NCI-H1436 (cell line): ENCODE data around the gene USP48.
A peak's percentile ranks its signal among the peaks of the same experiment; 100 is the strongest.
"Not testable (repeated sequence)": the region's sequence is repeated elsewhere in the genome, so short reads cannot be mapped to it uniquely, and the experiment has no call there.

Experiments used
- DNase-seq: peaks from one replicate; lab custom pipeline; 2025; lab: John Stamatoyannopoulos, UW

Gene USP48

DNA sequence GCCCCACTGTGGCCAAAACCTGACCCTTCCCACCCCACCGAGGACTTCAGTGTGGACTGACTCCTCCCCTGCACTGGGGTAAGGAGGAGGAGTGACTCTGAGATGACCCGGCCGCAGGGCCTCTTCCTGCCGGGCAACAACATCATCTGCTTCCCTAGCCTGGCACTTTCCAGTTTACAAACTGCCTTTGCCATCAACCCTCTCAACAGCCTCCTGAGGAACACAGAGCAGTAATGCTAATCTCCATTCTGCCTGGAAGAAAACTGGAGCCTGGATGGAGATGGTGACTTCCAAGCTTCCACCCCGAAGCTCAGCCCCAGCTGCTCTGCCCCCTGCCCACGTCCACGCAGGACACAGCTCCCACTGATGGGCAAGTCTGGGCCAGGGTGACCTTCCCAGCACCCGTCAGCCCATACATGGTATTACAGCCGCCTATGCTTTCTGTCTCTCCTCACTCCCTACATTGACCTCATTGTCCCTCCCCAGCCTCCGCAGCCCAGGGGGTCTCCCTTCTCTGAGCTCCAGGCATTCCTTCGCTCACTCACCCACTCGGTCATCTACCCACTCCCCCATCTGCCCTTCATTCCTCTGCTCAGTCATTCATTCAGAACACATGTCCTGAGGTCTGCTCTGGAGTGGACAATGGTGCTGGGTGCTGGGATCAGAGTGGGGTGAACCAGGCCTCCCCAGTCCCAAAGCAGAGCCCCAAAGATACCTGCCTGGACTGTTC, 148.0 kb downstream of the USP48 start:
- no peak for DNase-seq

DNA sequence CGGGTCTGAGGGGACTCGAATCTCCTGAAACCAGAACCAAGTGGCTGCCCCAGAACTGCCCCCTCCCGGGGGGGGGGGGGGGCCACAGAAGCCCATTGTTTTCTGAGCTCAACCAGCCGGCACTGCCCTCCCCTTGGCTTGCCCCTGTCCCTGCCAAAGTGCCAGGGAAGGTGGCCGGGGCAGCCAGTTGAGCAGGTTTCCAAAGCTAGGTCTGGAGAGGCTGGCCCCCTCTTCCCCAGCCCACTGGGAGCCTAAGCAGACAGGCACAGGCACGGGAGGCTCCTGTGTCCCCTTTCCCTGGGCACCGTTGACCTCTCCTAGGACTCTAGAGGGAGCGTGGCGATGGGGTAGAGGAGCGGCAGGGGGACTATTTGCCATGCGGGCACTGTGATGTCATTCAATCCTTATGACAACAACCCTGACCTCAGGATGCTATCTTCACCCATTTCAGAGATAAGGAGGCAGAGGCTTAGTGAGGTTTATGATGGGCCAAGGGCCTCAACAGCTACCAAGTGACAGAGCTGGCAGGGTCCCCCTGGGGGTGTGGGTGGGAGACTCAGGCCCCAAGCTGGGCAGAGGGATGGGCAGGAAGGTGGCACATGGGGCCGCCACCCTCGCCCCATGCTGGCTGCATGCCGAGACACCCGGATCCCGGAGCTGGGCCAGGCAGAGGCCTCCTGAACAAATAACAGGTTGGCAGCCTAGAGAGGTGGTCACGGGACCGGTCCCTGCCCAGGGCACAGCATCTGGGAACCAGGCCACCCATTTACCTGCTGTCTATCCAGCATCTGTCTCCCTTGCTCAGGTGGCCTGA, 148.8 kb downstream of the USP48 start:
- no peak for DNase-seq

DNA sequence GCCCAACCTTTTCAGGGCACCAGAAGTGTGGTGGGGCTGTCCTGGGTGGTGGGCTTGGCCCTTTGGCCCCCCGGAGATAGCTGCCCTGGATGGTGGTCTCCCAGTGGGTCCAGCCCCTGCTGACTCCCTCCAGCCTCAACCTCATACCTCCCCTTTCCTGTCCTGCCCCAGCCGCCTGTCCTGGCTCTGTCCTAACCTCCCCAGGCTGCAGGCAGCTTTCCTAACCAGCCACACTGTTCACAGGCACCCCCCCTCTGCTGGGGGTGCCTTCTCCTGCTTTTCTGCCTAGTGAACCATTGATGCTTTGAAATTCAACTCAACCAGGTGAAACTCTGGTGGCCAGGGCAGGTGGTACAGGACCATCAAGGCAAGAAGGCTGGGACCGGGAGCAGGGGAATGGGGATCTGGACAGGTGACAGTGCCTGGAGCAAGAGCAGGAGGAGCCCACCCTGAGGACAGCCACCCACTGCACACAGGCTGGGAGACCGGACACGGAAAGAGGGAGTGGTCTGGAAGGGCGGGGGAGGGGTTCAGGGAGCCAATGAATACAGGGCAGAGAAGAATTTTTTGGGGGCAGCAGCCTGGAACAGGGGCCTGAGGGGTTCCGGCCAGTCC, 149.7 kb downstream of the USP48 start:
- DNase-seq = no peak

DNA sequence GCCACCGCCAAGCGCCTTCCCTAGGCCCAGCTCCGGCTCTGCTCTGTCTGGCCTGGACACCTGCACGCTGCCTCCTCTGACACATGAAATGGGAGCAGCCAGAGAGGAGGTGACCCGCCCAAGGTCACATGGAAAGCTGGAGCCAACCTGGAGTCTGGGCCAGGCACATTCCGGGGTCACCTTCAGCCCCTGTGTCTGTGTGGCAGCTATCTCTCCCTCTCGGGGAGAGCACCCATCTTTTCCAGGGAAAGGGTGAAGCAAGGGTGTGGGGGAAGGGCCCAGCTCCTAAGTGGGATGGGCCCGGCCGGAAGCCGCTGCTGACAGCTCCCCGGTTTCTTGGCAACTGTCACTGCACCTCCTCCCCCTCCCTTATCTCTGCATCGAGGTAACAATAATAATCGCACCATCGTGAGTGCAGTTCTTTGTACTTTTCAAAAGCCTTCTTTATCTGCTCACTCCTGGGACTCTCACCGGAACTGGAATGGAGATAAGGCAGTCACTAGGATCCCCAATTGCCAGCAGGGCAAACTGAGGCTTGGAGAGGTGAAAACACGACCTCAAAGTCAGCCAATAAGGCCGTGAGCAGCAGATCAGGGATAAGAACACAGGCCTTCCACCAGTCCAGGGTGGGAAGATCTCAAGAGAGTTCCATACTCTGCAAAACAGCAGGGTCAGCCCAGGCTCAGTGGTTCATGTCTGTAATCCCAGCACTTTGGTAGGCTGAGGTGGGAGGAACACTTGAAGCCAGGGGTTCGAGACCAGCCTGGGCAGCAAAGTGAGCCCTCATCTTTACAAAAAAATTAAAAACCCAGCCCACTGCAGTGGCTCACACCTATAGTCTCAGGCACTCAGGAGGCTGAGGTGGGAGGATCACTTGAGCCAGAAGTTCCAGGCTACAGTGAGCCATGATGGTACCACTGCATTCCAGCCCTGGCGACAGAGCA, 150.7 kb downstream of the USP48 start:
- DNase-seq = peak; percentile 63

DNA sequence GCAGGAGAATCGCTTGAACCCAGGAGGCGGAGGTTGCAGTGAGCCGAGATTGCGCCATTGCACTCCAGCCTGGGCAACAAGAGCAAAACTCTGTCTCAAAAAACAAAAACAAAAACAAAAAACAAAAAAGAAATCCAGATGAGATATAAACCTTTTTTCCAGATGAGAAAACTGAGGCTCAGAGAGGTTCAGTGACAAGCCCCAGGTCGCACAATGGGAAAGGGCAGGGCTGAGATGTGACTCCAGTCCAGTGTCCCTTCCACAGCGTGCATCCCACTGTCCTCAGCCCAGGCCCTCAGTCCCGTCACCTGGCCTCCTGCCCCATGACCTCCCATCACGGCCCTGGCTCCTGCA, 151.4 kb downstream of the USP48 start:
- not testable (repeated sequence) for DNase-seq

DNA sequence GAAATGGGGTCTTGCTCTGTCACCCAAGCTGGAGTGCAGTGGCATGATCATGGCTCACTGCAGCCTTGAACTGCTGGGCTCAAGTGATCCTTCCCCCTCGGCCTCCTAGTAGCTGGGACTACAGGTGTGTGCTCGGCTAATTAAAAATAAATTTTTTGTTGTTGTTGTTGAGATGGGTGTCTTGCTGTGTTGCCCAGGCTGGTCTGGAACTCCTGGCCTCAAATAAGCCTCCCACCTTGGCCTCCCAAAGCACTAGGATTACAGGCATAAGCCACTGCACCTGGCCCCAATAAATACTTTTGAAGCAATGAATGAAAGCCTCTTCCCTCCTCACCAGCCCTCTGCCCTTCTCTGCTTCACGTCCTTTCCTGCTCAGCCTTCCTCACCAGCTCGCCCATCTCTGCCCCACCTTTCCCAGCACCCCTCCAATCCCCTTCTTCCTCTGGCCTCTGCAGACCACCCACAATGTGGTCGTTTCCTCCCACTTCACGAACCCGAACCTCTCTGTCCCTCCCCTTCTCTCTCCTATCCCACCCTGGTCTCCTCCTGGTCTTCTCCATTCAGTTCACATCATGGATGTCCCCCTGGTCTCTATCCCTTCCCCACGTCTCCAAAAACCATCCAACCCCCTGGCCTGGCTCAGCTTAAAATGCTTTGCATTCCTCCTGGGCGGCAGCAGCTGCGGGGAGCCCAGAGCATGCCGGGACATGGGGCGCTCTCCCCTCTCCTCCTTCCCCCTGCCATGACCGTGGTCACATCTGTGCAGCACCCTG, 152.2 kb downstream of the USP48 start:
- no peak for DNase-seq

DNA sequence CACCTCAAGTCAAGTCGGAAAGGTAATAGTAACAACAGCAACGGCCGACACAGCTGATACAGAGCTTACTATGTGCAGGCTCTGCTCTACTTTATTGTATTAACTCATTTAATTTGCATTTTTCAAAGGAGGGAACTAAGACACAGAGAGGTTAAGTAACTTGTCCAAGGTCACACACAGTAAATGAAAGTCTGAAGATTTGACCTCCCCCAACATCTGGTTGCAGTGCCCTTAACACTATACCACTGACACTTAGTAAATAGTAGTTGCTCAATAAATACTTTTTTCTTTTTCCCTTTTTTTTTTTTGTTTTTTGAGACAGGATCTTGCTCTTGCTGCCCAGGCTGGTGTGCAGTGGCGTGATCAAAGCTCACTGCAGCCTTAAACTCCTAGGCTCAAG, 153.0 kb downstream of the USP48 start:
- no peak for DNase-seq

DNA sequence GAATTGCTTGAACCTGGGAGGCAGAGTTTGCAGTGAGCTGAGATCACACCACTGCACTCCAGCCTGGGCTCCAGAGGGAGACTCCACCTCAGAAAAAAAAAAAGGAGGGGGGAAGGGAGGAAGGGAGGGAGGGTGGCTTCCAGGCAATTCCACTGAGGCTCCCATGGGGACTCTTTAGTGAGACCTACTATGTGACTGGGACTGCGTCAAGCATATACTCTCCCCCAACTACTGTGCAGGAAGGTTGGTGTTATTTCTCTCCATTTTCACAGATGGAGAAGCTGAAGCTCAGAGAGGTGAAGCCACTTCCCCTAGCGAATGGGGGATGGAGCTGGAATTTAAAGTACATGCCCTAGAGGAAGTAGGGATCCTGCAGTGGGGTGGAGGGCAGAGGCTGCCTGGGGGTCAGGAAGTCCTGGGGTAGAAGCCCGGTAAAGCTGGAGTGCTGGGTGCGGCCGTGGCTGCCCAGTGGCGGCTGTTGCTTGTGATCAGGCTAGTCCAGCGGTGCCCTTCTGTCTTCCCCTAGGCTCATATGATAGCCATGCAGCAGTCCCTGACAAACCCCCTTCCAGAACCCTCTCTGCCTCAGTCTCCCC, 154.1 kb downstream of the USP48 start:
- DNase-seq = no peak
